Measurements from ENCODE around the gene TECTB.

The TECTB gene

GRCh38 chr10:112346774-112347173 is 63.6 kb downstream of the TECTB start:
- TF ChIP-seq CTCF (IDR thresholded peaks at IDR 0.05; ENCODE audit: low read depth, low read length) = no peak
- DNase-seq (ENCODE audit: extremely low read depth, low read depth) = no peak

- no peak for TF ChIP-seq CTCF (IDR thresholded peaks at IDR 0.05; ENCODE audit: low read depth, low read length)
Observed at GRCh38 chr10:112347709-112348671, 64.8 kb downstream of the TECTB start.

GRCh38 chr10:112348759-112349158 is 65.6 kb downstream of the TECTB start:
- DNase-seq (ENCODE audit: extremely low read depth, low read depth) = no peak

More at GRCh38 chr10:112347709-112348671, 64.8 kb downstream of the TECTB start:
- DNase-seq (ENCODE audit: extremely low read depth, low read depth) = no peak

GRCh38 chr10:112349521-112350085 is 66.4 kb downstream of the TECTB start:
- DNase-seq (ENCODE audit: extremely low read depth, low read depth) = no peak
- no peak for TF ChIP-seq CTCF (IDR thresholded peaks at IDR 0.05; ENCODE audit: low read depth, low read length)

More at GRCh38 chr10:112348759-112349158, 65.6 kb downstream of the TECTB start:
- TF ChIP-seq CTCF (IDR thresholded peaks at IDR 0.05; ENCODE audit: low read depth, low read length) = no peak

GRCh38 chr10:112351146-112351545 is 67.9 kb downstream of the TECTB start:
- no peak for DNase-seq (ENCODE audit: extremely low read depth, low read depth)

GRCh38 chr10:112352044-112352443 is 68.8 kb downstream of the TECTB start:
- no peak for TF ChIP-seq CTCF (IDR thresholded peaks at IDR 0.05; ENCODE audit: low read depth, low read length)
- DNase-seq (ENCODE audit: extremely low read depth, low read depth) = no peak

More at GRCh38 chr10:112351146-112351545, 67.9 kb downstream of the TECTB start:
- TF ChIP-seq CTCF (IDR thresholded peaks at IDR 0.05; ENCODE audit: low read depth, low read length) = no peak

GRCh38 chr10:112353046-112353445 is 69.8 kb downstream of the TECTB start:
- DNase-seq (ENCODE audit: extremely low read depth, low read depth) = no peak
- no peak for TF ChIP-seq CTCF (IDR thresholded peaks at IDR 0.05; ENCODE audit: low read depth, low read length)
